NCI-H446 treated with DMSO at 0.1 percent for 48 hours (cell line): Measurements from ENCODE around the gene OPN1LW.
"Not testable (repeated sequence)": the region's sequence is repeated elsewhere in the genome, so short reads cannot be mapped to it uniquely, and the experiment has no call there.

Source experiments
- DNase-seq: peaks from one replicate; lab custom pipeline; 2025; lab: John Stamatoyannopoulos, UW

OPN1LW gene

GRCh38 chrX:154135458-154136229 is 8.4 kb upstream of the OPN1LW start:
- no peak for DNase-seq

GRCh38 chrX:154136627-154137161 is 7.3 kb upstream of the OPN1LW start:
- no peak for DNase-seq

- no peak for DNase-seq
Observed at GRCh38 chrX:154138857-154139256, 5.2 kb upstream of the OPN1LW start.

- no peak for DNase-seq
Observed at GRCh38 chrX:154140206-154140605, 3.8 kb upstream of the OPN1LW start.

- DNase-seq = no peak
Observed at GRCh38 chrX:154140742-154141141, 3.3 kb upstream of the OPN1LW start.

- no peak for DNase-seq
Observed at GRCh38 chrX:154142386-154142785, 1.7 kb upstream of the OPN1LW start.

GRCh38 chrX:154142950-154143745 is 895 bp upstream of the OPN1LW start:
- DNase-seq = no peak

GRCh38 chrX:154151030-154151429 is 7.0 kb downstream of the OPN1LW start:
- not testable (repeated sequence) for DNase-seq

GRCh38 chrX:154156221-154156620 is 12.2 kb downstream of the OPN1LW start:
- DNase-seq = not testable (repeated sequence)

GRCh38 chrX:154157207-154157606 is 13.2 kb downstream of the OPN1LW start:
- not testable (repeated sequence) for DNase-seq

GRCh38 chrX:154159345-154159744 is 15.3 kb downstream of the OPN1LW start:
- DNase-seq = not testable (repeated sequence)

GRCh38 chrX:154164902-154165301 is 20.9 kb downstream of the OPN1LW start:
- not testable (repeated sequence) for DNase-seq

- DNase-seq = not testable (repeated sequence)
Observed at GRCh38 chrX:154168384-154168783, 24.3 kb downstream of the OPN1LW start.

GRCh38 chrX:154172535-154172943 is 28.5 kb downstream of the OPN1LW start:
- DNase-seq = not testable (repeated sequence)

GRCh38 chrX:154174356-154174755 is 30.3 kb downstream of the OPN1LW start:
- DNase-seq = not testable (repeated sequence)

GRCh38 chrX:154182296-154182695 is 38.3 kb downstream of the OPN1LW start, which contains the start of gene OPN1MW:
TSS of gene OPN1MW (plus strand) at chrX:154182596. CDS start at chrX:154182678, 82 bp downstream.
- DNase-seq = not testable (repeated sequence)

- not testable (repeated sequence) for DNase-seq
Observed at GRCh38 chrX:154183794-154184193, 39.8 kb downstream of the OPN1LW start.

GRCh38 chrX:154192846-154193245 is 48.8 kb downstream of the OPN1LW start:
- DNase-seq = not testable (repeated sequence)

GRCh38 chrX:154194316-154194715 is 50.3 kb downstream of the OPN1LW start:
- not testable (repeated sequence) for DNase-seq

GRCh38 chrX:154196466-154196865 is 52.4 kb downstream of the OPN1LW start:
- DNase-seq = not testable (repeated sequence)
